ENCODE measurements around the gene STAT4. TPM values are rescaled to one million over a fixed set of nuclear protein-coding genes. Genes with fewer than 3 reads are reported as not detected.

Gene STAT4
- polyA plus RNA-seq, 1 of the 3 experiments (the other 2 are of a cell fraction): 0.12 TPM

- Histone ChIP-seq H3F3A (replicated peaks; ENCODE audit: insufficient read depth) (peaks cover 6% of the 10 kb centered on the region), H3K9me2 (no peaks in the 10 kb centered on the region), H3K27ac (ENCODE audit: low read depth in 2 of 2, low read length in 1 of 2) (no peak overlapping the region), H3K27me3 (ENCODE audit: insufficient read depth) (no peaks in the 10 kb centered on the region), H3K4me3 (ENCODE audit: low read depth in 2 of 2, low read length in 1 of 2) (no peak overlapping the region), H4K20me1 (ENCODE audit: insufficient read depth) (no peaks in the 10 kb centered on the region), H3K79me2 (ENCODE audit: insufficient read depth) (no peaks in the 10 kb centered on the region), H3K4me2 (no peak overlapping the region), H3K4me1 (ENCODE audit: control insufficient read depth in 1 of 2, insufficient read depth in 2 of 2, low read depth in 1 of 2, low read length in 1 of 2) (no peaks in the 10 kb centered on the region; a peak in 1 of 4 replicates), H3K9me3 (no peaks in the 10 kb centered on the region), H3K9ac (no peak overlapping the region), H2AFZ (ENCODE audit: low read depth) (no peak overlapping the region), H3K36me3 (replicated peaks in 1 of 2; ENCODE audit: control insufficient read depth in 1 of 2, insufficient read depth in 2 of 2, low read length in 1 of 2) (no peaks in the 10 kb centered on the region)
- no peak for TF ChIP-seq NRF1 (IDR thresholded peaks at IDR 0.05; ENCODE audit: low read depth, low read length)
- TF ChIP-seq, protein P1, sequence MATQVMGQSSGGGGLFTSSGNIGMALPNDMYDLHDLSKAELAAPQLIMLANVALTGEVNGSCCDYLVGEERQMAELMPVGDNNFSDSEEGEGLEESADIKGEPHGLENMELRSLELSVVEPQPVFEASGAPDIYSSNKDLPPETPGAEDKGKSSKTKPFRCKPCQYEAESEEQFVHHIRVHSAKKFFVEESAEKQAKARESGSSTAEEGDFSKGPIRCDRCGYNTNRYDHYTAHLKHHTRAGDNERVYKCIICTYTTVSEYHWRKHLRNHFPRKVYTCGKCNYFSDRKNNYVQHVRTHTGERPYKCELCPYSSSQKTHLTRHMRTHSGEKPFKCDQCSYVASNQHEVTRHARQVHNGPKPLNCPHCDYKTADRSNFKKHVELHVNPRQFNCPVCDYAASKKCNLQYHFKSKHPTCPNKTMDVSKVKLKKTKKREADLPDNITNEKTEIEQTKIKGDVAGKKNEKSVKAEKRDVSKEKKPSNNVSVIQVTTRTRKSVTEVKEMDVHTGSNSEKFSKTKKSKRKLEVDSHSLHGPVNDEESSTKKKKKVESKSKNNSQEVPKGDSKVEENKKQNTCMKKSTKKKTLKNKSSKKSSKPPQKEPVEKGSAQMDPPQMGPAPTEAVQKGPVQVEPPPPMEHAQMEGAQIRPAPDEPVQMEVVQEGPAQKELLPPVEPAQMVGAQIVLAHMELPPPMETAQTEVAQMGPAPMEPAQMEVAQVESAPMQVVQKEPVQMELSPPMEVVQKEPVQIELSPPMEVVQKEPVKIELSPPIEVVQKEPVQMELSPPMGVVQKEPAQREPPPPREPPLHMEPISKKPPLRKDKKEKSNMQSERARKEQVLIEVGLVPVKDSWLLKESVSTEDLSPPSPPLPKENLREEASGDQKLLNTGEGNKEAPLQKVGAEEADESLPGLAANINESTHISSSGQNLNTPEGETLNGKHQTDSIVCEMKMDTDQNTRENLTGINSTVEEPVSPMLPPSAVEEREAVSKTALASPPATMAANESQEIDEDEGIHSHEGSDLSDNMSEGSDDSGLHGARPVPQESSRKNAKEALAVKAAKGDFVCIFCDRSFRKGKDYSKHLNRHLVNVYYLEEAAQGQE (IDR thresholded peaks at IDR 0.05; ENCODE audit: low read depth, low read length): no peak
- TF ChIP-seq GABPA (IDR thresholded peaks at IDR 0.05; ENCODE audit: low read depth): no peak
- no peak for TF ChIP-seq RCOR1 (IDR thresholded peaks at IDR 0.05; ENCODE audit: low read length)
- no peak for TF ChIP-seq FOXM1 (IDR thresholded peaks at IDR 0.05; ENCODE audit: low read depth)
- no peak for TF ChIP-seq RXRA (IDR thresholded peaks at IDR 0.05; ENCODE audit: borderline replicate concordance, low read depth)
- no peak for TF ChIP-seq TAF1 (IDR thresholded peaks at IDR 0.05; ENCODE audit: borderline replicate concordance, low read depth, low read length)
- no peak for TF ChIP-seq ZBTB33 (IDR thresholded peaks at IDR 0.05; ENCODE audit: borderline replicate concordance, low read depth)
- no peak for TF ChIP-seq EZH2phosphoT487 (IDR thresholded peaks at IDR 0.05; ENCODE audit: borderline replicate concordance, low read depth)
- TF ChIP-seq TCF12 (IDR thresholded peaks at IDR 0.05): no peak
- TF ChIP-seq, protein P2, sequence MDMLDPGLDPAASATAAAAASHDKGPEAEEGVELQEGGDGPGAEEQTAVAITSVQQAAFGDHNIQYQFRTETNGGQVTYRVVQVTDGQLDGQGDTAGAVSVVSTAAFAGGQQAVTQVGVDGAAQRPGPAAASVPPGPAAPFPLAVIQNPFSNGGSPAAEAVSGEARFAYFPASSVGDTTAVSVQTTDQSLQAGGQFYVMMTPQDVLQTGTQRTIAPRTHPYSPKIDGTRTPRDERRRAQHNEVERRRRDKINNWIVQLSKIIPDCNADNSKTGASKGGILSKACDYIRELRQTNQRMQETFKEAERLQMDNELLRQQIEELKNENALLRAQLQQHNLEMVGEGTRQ (IDR thresholded peaks at IDR 0.05; ENCODE audit: borderline replicate concordance, low read depth, low read length): no peak
- TF ChIP-seq, protein P3, sequence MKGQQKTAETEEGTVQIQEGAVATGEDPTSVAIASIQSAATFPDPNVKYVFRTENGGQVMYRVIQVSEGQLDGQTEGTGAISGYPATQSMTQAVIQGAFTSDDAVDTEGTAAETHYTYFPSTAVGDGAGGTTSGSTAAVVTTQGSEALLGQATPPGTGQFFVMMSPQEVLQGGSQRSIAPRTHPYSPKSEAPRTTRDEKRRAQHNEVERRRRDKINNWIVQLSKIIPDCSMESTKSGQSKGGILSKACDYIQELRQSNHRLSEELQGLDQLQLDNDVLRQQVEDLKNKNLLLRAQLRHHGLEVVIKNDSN (IDR thresholded peaks at IDR 0.05; ENCODE audit: borderline replicate concordance, low read depth): no peak
- TF ChIP-seq SMC3 (IDR thresholded peaks at IDR 0.05; ENCODE audit: low read depth, low read length): no peak
- no peak for TF ChIP-seq SIN3A (IDR thresholded peaks at IDR 0.05; ENCODE audit: borderline replicate concordance, low read depth, low read length)
- TF ChIP-seq RFX5 (IDR thresholded peaks at IDR 0.05; ENCODE audit: low read length): no peak
- WGBS (ENCODE audit: low lambda C conversion rate): 75% methylated on average over 2 of the region's 2 CpGs
- ChIA-PET POLR2A (no interaction called here), CTCF (interaction anchor here (0.7 to 1.1 kb wide), 5 partner anchors 9 to 543 kb away, joined by 3 to 4 read pairs (median 3); no protein-coding TSS in a partner anchor)
- no peak for DNase-seq
These were observed 2.0 kb downstream of the STAT4 start for GRCh38 chr2:191148791-191149190.
